Esophagus squamous epithelium (tissue), 4 donors: Measurements from ENCODE around the gene PCDH17.

Experiments
- CTCF ChIP-seq, 6 experiments: fragments of 450-650 bp in 4 of 6; fragments of 200-600 bp in 2 of 6; sonication (generic) in 2 of 6; IDR thresholded peaks; one replicate each; pipeline ENCODE4 v1.5.1; 2016 to 2019; ENCODE audit warnings: antibody characterized with exemption in 6 of 6, mild to moderate bottlenecking in 4 of 6, moderate library complexity in 4 of 6
- POLR2A ChIP-seq, 4 donors: fragments of 450-650 bp; IDR thresholded peaks; one replicate each; pipeline ENCODE4 v1.6.1; 2017; ENCODE audit warnings: antibody characterized with exemption in 4 of 4, mild to moderate bottlenecking in 4 of 4, moderate library complexity in 3 of 4

DNA sequence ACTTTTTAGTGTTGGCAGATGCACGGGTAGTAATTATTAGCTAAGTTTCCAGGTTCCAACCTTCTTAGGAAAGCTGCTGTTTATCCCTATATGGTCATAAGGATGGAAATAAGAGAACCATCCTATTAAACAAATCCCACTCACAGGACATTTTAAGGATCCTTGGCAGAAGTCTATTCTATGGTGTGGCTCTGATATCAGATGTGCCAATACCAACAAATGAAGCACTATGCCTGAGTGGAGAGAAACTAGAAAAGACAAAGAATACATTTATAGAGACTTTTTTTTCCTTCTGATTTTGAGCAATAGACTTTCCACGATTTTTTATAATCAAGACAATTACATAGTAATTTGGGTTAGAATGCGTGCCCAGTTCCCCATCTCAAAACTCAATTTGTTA, 12.6 kb downstream of the PCDH17 start:
- TF ChIP-seq CTCF (IDR thresholded peaks at IDR 0.05) = no peak
- TF ChIP-seq POLR2A (IDR thresholded peaks at IDR 0.05) = no peak
